ENCODE measurements around the gene GLI3.

GLI3 gene

DNA sequence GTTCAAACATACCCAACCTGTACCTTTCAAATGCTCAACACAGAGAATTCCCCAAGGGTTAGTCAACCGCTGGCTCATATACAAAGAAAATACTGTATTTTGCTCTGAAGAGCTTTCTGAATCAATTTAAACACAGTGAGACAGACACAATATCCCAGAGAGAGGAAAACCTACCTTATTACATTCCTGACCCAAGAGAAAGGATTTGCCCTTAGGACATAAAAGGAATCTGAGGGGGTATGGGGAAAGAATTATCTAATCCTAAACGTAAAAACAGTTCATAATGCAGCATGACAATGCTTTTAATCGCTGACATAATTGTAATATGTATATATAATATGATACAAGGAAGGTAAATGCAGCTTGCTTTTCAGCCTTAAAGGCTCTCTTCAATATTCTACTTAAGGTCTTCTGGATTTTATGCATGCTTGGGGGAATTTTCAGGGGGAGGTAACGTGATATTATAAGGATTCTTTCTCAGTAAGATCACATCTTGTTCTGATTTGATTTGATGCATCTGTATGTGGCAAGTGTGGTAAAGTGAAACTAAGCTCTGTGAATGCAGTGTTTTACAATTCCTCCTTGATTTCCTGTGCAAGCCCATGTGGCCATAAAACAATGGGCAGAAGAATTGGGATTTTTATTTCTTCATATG lies 240.5 kb downstream of the GLI3 start:
- Histone ChIP-seq H3K4me1 (ENCODE audit: control insufficient read depth, insufficient read depth, low read length) (peaks cover 42% of the 10 kb centered on the region), H3K4me3 (ENCODE audit: low read depth, low read length) (no peak overlapping the region), H3K27ac (ENCODE audit: extremely low read depth, low read depth, low read length) (no peak overlapping the region), H3K36me3 (ENCODE audit: control insufficient read depth in 2 of 2, insufficient read depth in 1 of 2, low read length in 2 of 2) (peaks cover 0 to 3% of the 10 kb centered on the region in 2 experiments; a peak in 2 of 3 replicates), H3K9me3 (ENCODE audit: control insufficient read depth, insufficient read depth, low read depth, low read length) (no peaks in the 10 kb centered on the region)
- TF ChIP-seq ZNF366 (tag by site-specific recombination; conservative IDR thresholded peaks at IDR 0.05) = peak; percentile 27
- TF ChIP-seq ZBTB17 (tag by site-specific recombination; IDR thresholded peaks at IDR 0.05) = peak; percentile 25; the same call in 1 of the 2 replicates
- peak; percentile 48; the same call in 1 of the 2 replicates for TF ChIP-seq GLIS1 (tag by site-specific recombination; IDR thresholded peaks at IDR 0.05)
- TF ChIP-seq MYNN (tag by site-specific recombination; IDR thresholded peaks at IDR 0.05; ENCODE audit: borderline replicate concordance) = no peak
- TF ChIP-seq ZNF133 (tag by site-specific recombination; IDR thresholded peaks at IDR 0.05) = no peak
- TF ChIP-seq HOXD13 (CRISPR knock-in tag; IDR thresholded peaks at IDR 0.05; ENCODE audit: borderline replicate concordance) = 0 out of 2 replicates have a peak, but pooled peaks have one; percentile 27
- TF ChIP-seq ZNF221 (tag by site-specific recombination; IDR thresholded peaks at IDR 0.05; ENCODE audit: borderline replicate concordance) = no peak
- TF ChIP-seq GFI1B (tag by site-specific recombination; IDR thresholded peaks at IDR 0.05) = 0 out of 2 replicates have a peak, but pooled peaks have one; percentile 44
- peak; percentile 53 for TF ChIP-seq PRDM6 (tag by site-specific recombination; IDR thresholded peaks at IDR 0.05)
- peak; percentile 19; the same call in 1 of the 2 replicates for TF ChIP-seq FEZF1 (tag by site-specific recombination; IDR thresholded peaks at IDR 0.05)
- TF ChIP-seq KLF8 (tag by site-specific recombination; IDR thresholded peaks at IDR 0.05) = 0 out of 2 replicates have a peak, but pooled peaks have one; percentile 22
- peak; percentile 31; the same call in 1 of the 2 replicates for TF ChIP-seq ZNF629 (tag by site-specific recombination; IDR thresholded peaks at IDR 0.05)
- POLR2A ChIA-PET = no interaction called here
- CTCF ChIA-PET = interaction anchor here (2.3 kb wide), 1 partner anchor 17 kb away, joined by 15 read pairs; no protein-coding TSS in a partner anchor

GRCh38 chr7:41995632-41996271 lies 241.3 kb downstream of the GLI3 start:
- peaks cover 47% of the 10 kb centered on the region for H3K4me1 ChIP-seq (ENCODE audit: control insufficient read depth, insufficient read depth, low read length)
- H3K27ac ChIP-seq (ENCODE audit: extremely low read depth, low read depth, low read length) = no peak overlapping the region
- POLR2A ChIA-PET = no interaction called here
- no peak for TF ChIP-seq SALL2 (tag by site-specific recombination; IDR thresholded peaks at IDR 0.05; ENCODE audit: borderline replicate concordance)
- no peak for TF ChIP-seq ZNF514 (tag by site-specific recombination; IDR thresholded peaks at IDR 0.05)
- TF ChIP-seq ZNF558 (tag by site-specific recombination; IDR thresholded peaks at IDR 0.05) = no peak
- TF ChIP-seq BCL6B (tag by site-specific recombination; IDR thresholded peaks at IDR 0.05) = no peak
- TF ChIP-seq, protein P1, sequence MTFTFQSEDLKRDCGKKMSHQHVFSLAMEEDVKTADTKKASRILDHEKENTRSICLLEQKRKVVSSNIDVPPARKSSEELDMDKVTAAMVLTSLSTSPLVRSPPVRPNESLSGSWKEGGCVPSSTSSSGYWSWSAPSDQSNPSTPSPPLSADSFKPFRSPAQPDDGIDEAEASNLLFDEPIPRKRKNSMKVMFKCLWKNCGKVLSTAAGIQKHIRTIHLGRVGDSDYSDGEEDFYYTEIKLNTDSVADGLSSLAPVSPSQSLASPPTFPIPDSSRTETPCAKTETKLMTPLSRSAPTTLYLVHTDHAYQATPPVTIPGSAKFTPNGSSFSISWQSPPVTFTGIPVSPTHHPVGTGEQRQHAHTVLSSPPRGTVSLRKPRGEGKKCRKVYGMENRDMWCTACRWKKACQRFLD (tag by site-specific recombination; IDR thresholded peaks at IDR 0.05) = no peak
- no peak for TF ChIP-seq ZNF214 (tag by site-specific recombination; IDR thresholded peaks at IDR 0.05; ENCODE audit: borderline replicate concordance)
- TF ChIP-seq KLF16 (tag by site-specific recombination; IDR thresholded peaks at IDR 0.05) = no peak
- TF ChIP-seq ZBTB7A (tag by site-specific recombination; IDR thresholded peaks at IDR 0.05; ENCODE audit: low read depth) = no peak
- TF ChIP-seq MEIS1 (CRISPR knock-in tag; IDR thresholded peaks at IDR 0.05; ENCODE audit: borderline replicate concordance) = no peak
- no peak for TF ChIP-seq PRDM6 (tag by site-specific recombination; IDR thresholded peaks at IDR 0.05)
- no peak for TF ChIP-seq BCL11B (tag by site-specific recombination; IDR thresholded peaks at IDR 0.05; ENCODE audit: low read depth)
- TF ChIP-seq ZBTB21 (tag by site-specific recombination; IDR thresholded peaks at IDR 0.05) = no peak
- TF ChIP-seq ZNF747 (tag by site-specific recombination; IDR thresholded peaks at IDR 0.05) = no peak
- no peaks in the 10 kb centered on the region for H3K9me3 ChIP-seq (ENCODE audit: control insufficient read depth, insufficient read depth, low read depth, low read length)
- peaks cover 0 to 3% of the 10 kb centered on the region in 2 experiments; a peak in 2 of 3 replicates for H3K36me3 ChIP-seq (ENCODE audit: control insufficient read depth in 2 of 2, insufficient read depth in 1 of 2, low read length in 2 of 2)
- CTCF ChIA-PET = interaction anchor here (0.7 kb wide), 2 partner anchors 15 to 45 kb away, joined by 3 to 4 read pairs; no protein-coding TSS in a partner anchor
- H3K4me3 ChIP-seq (ENCODE audit: low read depth, low read length) = no peak overlapping the region
